ENCODE measurements around the gene TIAM2.

Gene TIAM2

DNA sequence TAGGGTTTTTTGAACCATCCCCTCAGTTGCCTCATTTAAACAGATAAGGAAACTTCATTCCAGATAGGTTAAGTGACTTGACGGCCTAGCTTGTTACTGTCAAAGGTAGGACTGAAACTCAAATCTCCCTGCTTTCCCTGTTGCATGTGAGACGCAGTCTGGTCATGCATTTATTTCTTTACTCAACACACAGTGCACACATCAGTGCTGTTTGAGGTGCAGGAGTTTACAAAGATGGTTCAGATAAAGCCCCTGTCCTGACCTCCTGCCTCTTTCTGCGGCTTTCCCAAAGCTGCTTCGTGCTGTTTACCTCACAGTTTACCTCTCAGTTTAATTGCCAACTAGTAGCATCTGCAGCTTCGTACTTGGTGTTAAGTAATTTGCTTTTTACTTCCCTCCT lies 26.6 kb downstream of the TIAM2 start:
- H3K4me3 ChIP-seq (replicated peaks; ENCODE audit: insufficient read depth, low read length) = no peak overlapping the region
- TF ChIP-seq SPI1 (IDR thresholded peaks at IDR 0.05; ENCODE audit: borderline replicate concordance, low read depth) (no peak), GABPA (IDR thresholded peaks at IDR 0.05; ENCODE audit: low read depth) (no peak), CTCF (IDR thresholded peaks at IDR 0.05; ENCODE audit: insufficient read depth, low read length) (no peak), POLR2AphosphoS5 (IDR thresholded peaks at IDR 0.05; ENCODE audit: low read depth) (no peak)
- TF ChIP-seq, protein P1, sequence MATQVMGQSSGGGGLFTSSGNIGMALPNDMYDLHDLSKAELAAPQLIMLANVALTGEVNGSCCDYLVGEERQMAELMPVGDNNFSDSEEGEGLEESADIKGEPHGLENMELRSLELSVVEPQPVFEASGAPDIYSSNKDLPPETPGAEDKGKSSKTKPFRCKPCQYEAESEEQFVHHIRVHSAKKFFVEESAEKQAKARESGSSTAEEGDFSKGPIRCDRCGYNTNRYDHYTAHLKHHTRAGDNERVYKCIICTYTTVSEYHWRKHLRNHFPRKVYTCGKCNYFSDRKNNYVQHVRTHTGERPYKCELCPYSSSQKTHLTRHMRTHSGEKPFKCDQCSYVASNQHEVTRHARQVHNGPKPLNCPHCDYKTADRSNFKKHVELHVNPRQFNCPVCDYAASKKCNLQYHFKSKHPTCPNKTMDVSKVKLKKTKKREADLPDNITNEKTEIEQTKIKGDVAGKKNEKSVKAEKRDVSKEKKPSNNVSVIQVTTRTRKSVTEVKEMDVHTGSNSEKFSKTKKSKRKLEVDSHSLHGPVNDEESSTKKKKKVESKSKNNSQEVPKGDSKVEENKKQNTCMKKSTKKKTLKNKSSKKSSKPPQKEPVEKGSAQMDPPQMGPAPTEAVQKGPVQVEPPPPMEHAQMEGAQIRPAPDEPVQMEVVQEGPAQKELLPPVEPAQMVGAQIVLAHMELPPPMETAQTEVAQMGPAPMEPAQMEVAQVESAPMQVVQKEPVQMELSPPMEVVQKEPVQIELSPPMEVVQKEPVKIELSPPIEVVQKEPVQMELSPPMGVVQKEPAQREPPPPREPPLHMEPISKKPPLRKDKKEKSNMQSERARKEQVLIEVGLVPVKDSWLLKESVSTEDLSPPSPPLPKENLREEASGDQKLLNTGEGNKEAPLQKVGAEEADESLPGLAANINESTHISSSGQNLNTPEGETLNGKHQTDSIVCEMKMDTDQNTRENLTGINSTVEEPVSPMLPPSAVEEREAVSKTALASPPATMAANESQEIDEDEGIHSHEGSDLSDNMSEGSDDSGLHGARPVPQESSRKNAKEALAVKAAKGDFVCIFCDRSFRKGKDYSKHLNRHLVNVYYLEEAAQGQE (IDR thresholded peaks at IDR 0.05; ENCODE audit: insufficient replicate concordance, low read depth) = no peak
- DNase-seq (ENCODE audit: low read depth in 1 of 2, low spot score in 1 of 2) = no peak
- H3K27me3 ChIP-seq (ENCODE audit: insufficient read depth, poor library complexity, severe bottlenecking) = no peaks in the 10 kb centered on the region
- H3K27ac ChIP-seq (replicated peaks) = no peak overlapping the region

DNA sequence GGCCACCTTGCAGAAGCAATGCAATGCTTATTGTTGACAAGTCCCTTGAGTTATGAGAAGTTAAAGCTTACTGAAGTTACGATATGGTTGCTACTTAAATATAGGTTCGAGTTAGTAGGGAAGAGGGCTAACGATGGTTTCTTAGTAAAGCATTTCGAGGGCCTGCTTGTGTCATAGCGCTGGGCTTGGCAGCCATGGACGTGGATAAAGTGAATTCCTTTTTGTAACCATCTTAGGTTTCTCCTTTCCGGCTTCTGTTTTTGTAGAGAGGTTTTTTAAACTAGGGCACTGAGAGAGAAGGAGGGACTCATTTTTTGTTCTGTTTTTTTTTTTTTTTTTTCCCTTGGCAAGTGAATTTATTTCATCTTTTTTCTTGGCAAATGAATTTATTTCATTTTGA lies 27.6 kb downstream of the TIAM2 start:
- Histone ChIP-seq H3K4me3 (replicated peaks; ENCODE audit: insufficient read depth, low read length) (no peak overlapping the region), H3K27ac (replicated peaks) (no peak overlapping the region), H3K27me3 (ENCODE audit: insufficient read depth, poor library complexity, severe bottlenecking) (no peaks in the 10 kb centered on the region)
- DNase-seq (ENCODE audit: low read depth in 1 of 2, low spot score in 1 of 2) = no peak
- TF ChIP-seq CTCF (IDR thresholded peaks at IDR 0.05; ENCODE audit: insufficient read depth, low read length) (no peak), GABPA (IDR thresholded peaks at IDR 0.05; ENCODE audit: low read depth) (no peak), SPI1 (IDR thresholded peaks at IDR 0.05; ENCODE audit: borderline replicate concordance, low read depth) (no peak), POLR2AphosphoS5 (IDR thresholded peaks at IDR 0.05; ENCODE audit: low read depth) (no peak)
- TF ChIP-seq, protein P1 (IDR thresholded peaks at IDR 0.05; ENCODE audit: insufficient replicate concordance, low read depth) = no peak

DNA sequence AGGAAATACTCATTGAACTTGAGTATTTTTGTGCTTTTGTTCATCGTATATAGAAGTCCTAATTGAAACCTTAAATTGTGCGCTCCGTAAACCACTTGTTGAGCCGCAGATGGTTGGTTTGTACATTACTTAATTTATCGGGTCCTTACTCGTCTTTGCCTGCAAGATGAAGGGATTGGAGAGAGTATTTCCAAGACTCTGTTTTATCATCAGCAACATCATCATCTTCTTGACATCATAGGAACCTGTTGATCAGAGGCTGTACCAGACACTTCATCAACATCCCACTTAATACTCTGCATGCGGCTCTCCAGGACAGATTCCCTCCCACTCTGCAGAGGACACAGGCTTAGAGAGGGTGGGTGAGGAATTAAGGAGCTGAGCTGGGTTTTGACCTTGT lies 28.6 kb downstream of the TIAM2 start:
- no peak overlapping the region for H3K4me3 ChIP-seq (replicated peaks; ENCODE audit: insufficient read depth, low read length)
- TF ChIP-seq, protein P1 (IDR thresholded peaks at IDR 0.05; ENCODE audit: insufficient replicate concordance, low read depth) = no peak
- TF ChIP-seq POLR2AphosphoS5 (IDR thresholded peaks at IDR 0.05; ENCODE audit: low read depth) (no peak), SPI1 (IDR thresholded peaks at IDR 0.05; ENCODE audit: borderline replicate concordance, low read depth) (no peak), GABPA (IDR thresholded peaks at IDR 0.05; ENCODE audit: low read depth) (no peak), CTCF (IDR thresholded peaks at IDR 0.05; ENCODE audit: insufficient read depth, low read length) (no peak)
- no peak overlapping the region for H3K27ac ChIP-seq (replicated peaks)
- no peak for DNase-seq (ENCODE audit: low read depth in 1 of 2, low spot score in 1 of 2)
- no peaks in the 10 kb centered on the region for H3K27me3 ChIP-seq (ENCODE audit: insufficient read depth, poor library complexity, severe bottlenecking)
